HG03103 (cell line): Measurements from ENCODE around the gene SMTNL2.
"Not testable (repeated sequence)": the region's sequence is repeated elsewhere in the genome, so short reads cannot be mapped to it uniquely, and the experiment has no call there.

ENCODE experiments used
- ATAC-seq: cut with Tn5 transposase; IDR thresholded peaks from one replicate; pipeline ENCODE4 v1.9.1; 2021; ENCODE audit warnings: low read depth; ENCODE audit not compliant: unreplicated experiment

Gene SMTNL2

DNA sequence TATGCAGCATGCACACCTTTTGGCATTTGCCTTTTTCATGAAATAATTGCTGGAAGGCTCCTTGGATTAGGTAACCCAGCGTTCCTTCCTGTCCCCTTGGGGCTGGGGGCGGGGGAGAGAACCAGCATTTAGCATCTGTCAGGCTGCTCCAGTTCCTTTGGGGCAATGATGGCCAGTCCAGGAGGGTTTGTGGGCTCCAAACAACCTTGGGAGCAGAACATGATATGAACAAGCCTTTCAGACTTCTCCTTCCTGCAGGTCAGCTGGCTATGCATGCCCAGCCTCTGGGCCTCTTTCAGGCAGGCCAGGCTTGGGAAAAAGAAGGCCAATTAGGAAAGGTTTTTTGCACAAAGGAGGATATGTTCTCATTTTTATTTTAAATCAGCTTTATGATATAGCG, 1.1 kb upstream of the SMTNL2 start:
- no peak for ATAC-seq

DNA sequence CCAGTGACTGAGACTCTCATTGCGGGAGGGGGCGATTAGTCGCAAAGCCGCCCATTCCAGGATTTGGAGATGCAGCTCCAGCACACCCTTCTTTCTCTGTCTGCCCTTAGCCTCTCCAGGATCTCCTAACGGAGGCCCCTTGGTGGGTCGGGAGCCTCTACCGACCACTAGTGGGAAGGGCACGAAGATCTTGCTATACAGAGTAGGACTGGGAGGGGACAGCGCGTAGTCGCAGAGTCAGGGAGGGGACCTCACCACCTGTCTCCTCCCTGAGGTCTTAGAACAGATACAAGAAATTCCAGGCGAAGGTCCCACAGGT, 588 bp upstream of the SMTNL2 start:
- ATAC-seq = no peak

- no peak for ATAC-seq
These were observed 748 bp downstream of the SMTNL2 start for GRCh38 chr17:4584917-4585637.

- no peak for ATAC-seq
These were observed 1.3 kb downstream of the SMTNL2 start for GRCh38 chr17:4585638-4585994.

DNA sequence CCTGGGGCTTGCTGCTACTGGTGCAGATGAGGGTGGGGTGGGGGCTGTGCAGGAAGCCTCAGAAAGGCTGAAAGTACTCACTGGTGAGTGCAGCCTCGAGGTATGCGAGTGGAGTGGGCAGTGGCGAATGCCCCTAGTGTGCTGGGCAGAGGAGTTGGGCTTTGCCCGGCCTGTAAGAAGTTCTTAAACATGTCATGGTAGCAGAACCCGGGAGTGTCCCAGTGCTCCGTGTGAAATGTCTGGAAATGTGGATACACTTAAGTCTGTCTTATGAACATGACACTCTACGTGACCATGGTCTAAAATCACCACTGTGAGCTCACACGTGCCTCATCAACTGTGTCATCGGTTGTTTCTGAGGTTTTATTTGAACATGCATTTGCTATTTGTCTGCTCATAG, 1.7 kb downstream of the SMTNL2 start:
- no peak for ATAC-seq

DNA sequence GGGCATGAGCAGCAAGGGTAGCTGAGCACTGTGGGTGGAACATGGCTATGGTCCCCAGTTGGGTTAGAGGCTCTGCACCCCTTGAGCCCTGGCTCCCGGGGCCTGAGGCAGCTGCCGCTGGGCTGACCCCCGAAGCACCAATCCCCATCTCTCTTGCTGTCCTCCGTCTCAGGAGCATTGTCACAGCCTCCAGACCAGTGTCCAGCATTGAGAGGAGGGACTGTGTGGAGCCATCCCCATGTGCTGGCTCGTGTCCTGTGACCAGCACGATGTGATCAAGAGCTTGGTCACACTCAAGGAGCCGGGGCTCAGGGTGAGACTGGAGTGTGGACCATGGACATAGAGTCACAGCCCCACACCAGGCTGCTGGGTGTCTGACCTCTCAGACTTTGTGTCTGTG, 2.9 kb downstream of the SMTNL2 start:
- no peak for ATAC-seq

- ATAC-seq = no peak
These were observed 3.5 kb downstream of the SMTNL2 start for GRCh38 chr17:4587803-4588202.

- no peak for ATAC-seq
These were observed 4.1 kb downstream of the SMTNL2 start for GRCh38 chr17:4588391-4588790.

GRCh38 chr17:4588898-4589625, 4.7 kb downstream of the SMTNL2 start:
- no peak for ATAC-seq

- ATAC-seq = not testable (repeated sequence)
These were observed 5.7 kb downstream of the SMTNL2 start for GRCh38 chr17:4590042-4590441.

DNA sequence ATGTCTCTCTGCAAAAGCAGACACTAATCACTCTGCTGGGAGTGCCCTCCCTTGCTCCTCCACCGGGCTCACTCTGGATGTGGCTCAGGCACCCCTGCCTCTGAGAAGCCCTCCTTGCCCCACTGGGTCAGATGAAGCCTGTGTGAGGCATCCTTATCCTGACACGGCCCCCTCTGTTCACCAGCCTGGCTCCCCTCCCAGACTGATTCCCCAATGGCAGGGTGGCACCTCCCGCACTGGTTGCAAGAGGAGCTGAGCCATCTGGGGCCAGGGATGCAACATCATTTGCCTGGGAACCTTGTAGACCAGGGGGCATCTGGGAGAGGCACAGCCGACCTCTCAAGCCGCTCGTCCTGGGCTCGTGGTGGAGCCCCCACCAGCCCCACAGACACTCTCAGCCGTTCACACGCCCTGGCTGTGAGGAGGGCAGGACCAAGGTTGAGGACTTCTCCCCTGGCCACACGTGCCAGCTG, 6.7 kb downstream of the SMTNL2 start:
- ATAC-seq = no peak

DNA sequence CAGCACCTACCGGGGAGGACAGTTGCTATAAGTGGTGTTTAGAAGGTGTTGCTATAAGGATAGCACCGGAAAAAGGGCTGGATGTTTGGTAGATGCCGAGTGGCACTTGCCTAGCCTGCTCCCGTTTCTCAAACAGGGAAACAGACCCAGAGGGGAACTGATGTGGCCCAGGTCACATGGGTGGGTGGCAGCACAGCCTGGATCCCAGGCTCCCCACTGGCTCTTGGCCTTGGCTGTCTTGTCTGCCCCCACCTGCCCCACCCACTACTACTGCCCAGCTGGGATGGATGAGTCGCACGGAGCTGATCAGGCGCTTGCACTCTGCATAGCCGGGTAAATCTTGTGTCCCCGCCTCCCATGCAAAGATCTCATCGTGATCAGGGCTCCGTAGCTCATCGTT, 7.2 kb downstream of the SMTNL2 start:
- ATAC-seq = no peak

GRCh38 chr17:4592240-4593005, 8.1 kb downstream of the SMTNL2 start:
- no peak for ATAC-seq

GRCh38 chr17:4593021-4593421, 8.7 kb downstream of the SMTNL2 start:
- ATAC-seq = no peak

- ATAC-seq = no peak
These were observed 10.1 kb downstream of the SMTNL2 start for GRCh38 chr17:4594406-4594805.

DNA sequence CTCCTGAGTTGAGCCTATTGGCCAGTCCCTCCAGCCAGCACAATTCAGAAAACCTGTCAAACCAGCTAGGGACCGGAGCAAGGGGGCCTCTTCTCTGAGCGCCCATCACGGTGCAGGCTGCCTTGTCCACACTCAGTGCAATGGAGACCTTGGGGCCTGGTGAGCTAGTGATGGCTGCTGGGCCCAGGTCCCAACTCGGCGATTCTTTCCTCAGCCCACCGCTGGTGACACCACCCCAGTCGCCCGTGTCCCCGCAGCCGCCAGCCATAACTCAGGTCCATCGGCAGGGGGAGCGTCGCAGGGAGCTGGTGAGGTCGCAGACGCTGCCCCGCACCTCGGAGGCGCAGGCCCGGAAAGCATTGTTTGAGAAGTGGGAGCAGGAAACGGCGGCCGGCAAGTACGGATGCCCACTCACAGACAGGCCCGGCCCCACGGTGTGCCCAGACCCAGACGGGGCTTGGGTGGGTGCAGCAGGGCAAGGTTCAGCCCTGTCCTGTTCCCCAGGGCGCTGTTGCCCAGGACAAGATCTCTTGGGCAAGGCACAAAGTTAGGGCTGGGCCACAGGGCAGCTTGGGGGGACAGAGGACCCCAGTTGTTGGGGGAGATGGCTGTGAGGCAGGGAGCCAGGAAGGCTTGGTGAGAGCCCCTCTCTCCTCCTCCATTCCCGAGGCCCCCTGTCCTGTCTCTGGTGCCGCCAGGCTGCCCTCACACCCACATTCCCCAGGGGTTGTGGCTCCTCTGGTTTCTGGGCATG, 10.8 kb downstream of the SMTNL2 start:
- no peak for ATAC-seq

- not testable (repeated sequence) for ATAC-seq
These were observed 11.5 kb downstream of the SMTNL2 start for GRCh38 chr17:4595685-4596342.

GRCh38 chr17:4596636-4597380, 12.5 kb downstream of the SMTNL2 start:
- no peak for ATAC-seq

DNA sequence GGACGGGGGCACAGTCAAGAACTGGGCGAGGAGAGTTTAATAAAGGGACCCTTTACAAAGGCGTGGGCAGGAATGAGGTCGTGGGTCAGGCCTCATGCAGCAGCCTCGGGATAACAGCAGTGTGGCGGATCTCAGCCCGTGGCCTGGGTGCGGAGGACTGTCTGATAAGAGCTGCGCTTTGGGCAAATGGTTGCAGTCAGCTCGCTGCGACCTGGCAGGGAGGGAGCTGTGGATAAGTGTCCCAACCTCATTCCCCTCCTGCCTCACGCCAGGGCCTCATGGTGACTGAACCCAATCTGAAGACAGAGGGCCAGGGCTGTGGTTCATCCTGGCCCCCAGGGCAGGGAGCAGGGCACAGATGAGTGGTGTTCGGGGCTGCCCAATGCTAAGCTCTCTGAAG, 13.6 kb downstream of the SMTNL2 start:
- no peak for ATAC-seq
